GM23338 (cell line): Measurements from ENCODE around the gene CNMD. TPM values are rescaled to one million over a fixed set of nuclear protein-coding genes. Genes with fewer than 3 reads are reported as not detected.
A peak's percentile ranks its signal among the peaks of the same experiment; 100 is the strongest.

Source experiments
- ATAC-seq: fragments of 200-7000 bp; cut with Tn5 transposase; 3 replicates; pipeline ENCODE4 v1.9.1; 2020
- DNase-seq: peaks from one replicate; pipeline ENCODE4 v3.0.0-alpha.2; 2015; ENCODE audit warnings: low spot score
- H2AFZ ChIP-seq: fragments of 200-600 bp; sonication (generic); 2 replicates; pipeline ENCODE4 v1.8.0; 2016; ENCODE audit warnings: antibody characterized with exemption, mild to moderate bottlenecking, moderate library complexity
- H3F3A ChIP-seq: fragments of 200-600 bp; sonication (generic); replicated peaks from 2 replicates; pipeline ENCODE4 v1.8.0; 2017; ENCODE audit warnings: antibody characterized with exemption, mixed run types, low read depth
- H3K27ac ChIP-seq: fragments of 200-600 bp; sonication (generic); 2 replicates; pipeline ENCODE4 v1.6.1; 2016; ENCODE audit warnings: low read depth
- H3K27me3 ChIP-seq: fragments of 200-600 bp; sonication (generic); 2 replicates; pipeline ENCODE4 v1.8.0; 2016; ENCODE audit warnings: mild to moderate bottlenecking, mixed run types, moderate library complexity; ENCODE audit not compliant: insufficient read depth
- H3K36me3 ChIP-seq: fragments of 200-600 bp; sonication (generic); 2 replicates; pipeline ENCODE4 v1.8.0; 2016; ENCODE audit warnings: mild to moderate bottlenecking; ENCODE audit not compliant: insufficient read depth
- H3K4me1 ChIP-seq: fragments of 200-600 bp; sonication (generic); 2 replicates; pipeline ENCODE4 v1.8.0; 2016; ENCODE audit warnings: mild to moderate bottlenecking, moderate library complexity; ENCODE audit not compliant: insufficient read depth
- H3K4me2 ChIP-seq: fragments of 200-600 bp; sonication (generic); 2 replicates; pipeline ENCODE4 v1.7.1; 2017; ENCODE audit warnings: mixed run types
- H3K4me3 ChIP-seq: fragments of 200-600 bp; sonication (generic); 2 replicates; pipeline ENCODE4 v1.6.1; 2016; ENCODE audit warnings: mixed run types
- H3K79me2 ChIP-seq: fragments of 200-600 bp; sonication (generic); replicated peaks from 2 replicates; pipeline ENCODE4 v1.8.0; 2017; ENCODE audit warnings: mild to moderate bottlenecking; ENCODE audit not compliant: insufficient read depth
- H3K9me2 ChIP-seq: fragments of 200-600 bp; sonication (generic); 2 replicates; pipeline ENCODE4 v1.8.0; 2017; ENCODE audit not compliant: insufficient read depth
- H4K20me1 ChIP-seq: fragments of 200-600 bp; sonication (generic); replicated peaks from 2 replicates; pipeline ENCODE4 v1.8.0; 2017; ENCODE audit warnings: mild to moderate bottlenecking; ENCODE audit not compliant: insufficient read depth
- H3K27ac Mint-ChIP-seq: 2 replicates; pipeline ENCODE4 v1.8.0; 2020; ENCODE audit warnings: inconsistent platforms, mild to moderate bottlenecking, moderate library complexity, mixed read lengths
- H3K27me3 Mint-ChIP-seq: 3 replicates; pipeline ENCODE4 v1.8.0; 2022; ENCODE audit warnings: low read depth, mild to moderate bottlenecking, moderate library complexity, mixed read lengths, inconsistent platforms; ENCODE audit not compliant: insufficient read depth, poor library complexity
- H3K36me3 Mint-ChIP-seq: 3 replicates; pipeline ENCODE4 v1.8.0; 2021; ENCODE audit warnings: low read depth, mild to moderate bottlenecking, inconsistent platforms, moderate library complexity, mixed read lengths
- H3K4me1 Mint-ChIP-seq: 3 replicates; pipeline ENCODE4 v1.8.0; 2020; ENCODE audit warnings: mild to moderate bottlenecking, inconsistent platforms, mixed read lengths
- H3K4me3 Mint-ChIP-seq: 3 replicates; pipeline ENCODE4 v1.8.0; 2021; ENCODE audit warnings: moderate library complexity, mild to moderate bottlenecking, inconsistent platforms, mixed read lengths
- H3K9me3 Mint-ChIP-seq: 3 replicates; pipeline ENCODE4 v1.8.0; 2020; ENCODE audit warnings: moderate library complexity, mild to moderate bottlenecking, inconsistent platforms, mixed read lengths
- NANOG ChIP-seq: IDR thresholded peaks from 2 replicates; pipeline ENCODE4 v1.6.1; 2016; ENCODE audit warnings: antibody characterized with exemption, borderline replicate concordance
- polyA plus RNA-seq: library from polyadenylated mRNA; unstranded; fragments of >200 nt; fragmentation: Nextera tagmentation; extraction: Ambion mirVana; gene quantifications from 2 replicates; pipeline ENCODE4 v1.2.1, GENCODE V29; 2016
- total RNA-seq: library from RNA; depleted of rRNA; stranded (reverse); fragments of >200 nt; shearing (Covaris generic); gene quantifications from 2 replicates; pipeline ENCODE4 v1.2.3, GENCODE V29; 2014
- TF ChIP-seq, protein P1 (sequence below): IDR thresholded peaks from 2 replicates; pipeline ENCODE4 v1.6.1; 2016; ENCODE audit warnings: antibody characterized with exemption
- TF ChIP-seq, protein P2 (sequence below): fragments of 250-450 bp; sonication (Bioruptor Pico); IDR thresholded peaks from 2 replicates; pipeline ENCODE4 v1.5.0; 2020; ENCODE audit warnings: mild to moderate bottlenecking, moderate library complexity

The CNMD gene
- total and polyA plus RNA-seq, 2 experiments from 2014 or later: 141 to 207 TPM

DNA sequence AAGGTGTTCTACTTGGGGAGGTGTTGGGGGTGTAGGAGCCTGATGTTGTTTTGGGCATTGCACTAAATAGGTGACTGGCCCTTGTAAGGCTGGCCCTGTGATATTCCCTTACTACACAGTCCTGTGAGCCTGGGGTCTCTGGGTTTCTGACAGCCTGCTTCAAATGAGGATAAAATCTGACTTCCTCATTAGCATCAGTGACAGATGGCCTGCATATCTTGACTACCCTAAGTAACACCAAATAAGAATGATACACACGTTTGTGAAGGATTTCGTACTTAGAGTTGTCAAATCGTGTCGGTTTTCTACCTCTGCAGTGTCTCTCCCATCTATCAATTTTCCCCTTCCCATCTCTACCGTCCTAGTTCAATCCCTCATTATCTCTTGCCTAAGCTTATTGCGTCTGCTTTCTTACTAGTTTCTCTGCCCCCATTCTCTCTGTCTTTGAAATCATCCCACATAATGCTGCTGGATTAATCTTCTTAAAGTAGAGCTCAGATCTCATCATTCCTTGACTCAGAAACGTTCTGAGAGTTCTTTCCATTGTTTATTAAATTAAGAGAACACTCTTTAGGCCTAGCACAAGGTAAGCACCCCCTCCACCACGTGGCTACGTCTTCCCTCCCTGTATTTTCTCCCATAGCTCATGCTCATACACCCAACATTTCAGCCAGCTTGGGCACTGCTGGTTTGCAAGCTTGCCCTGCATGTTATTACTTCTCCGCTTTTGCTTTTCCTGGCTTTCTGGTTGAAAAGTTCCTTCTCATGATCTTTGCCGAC lies 26.2 kb upstream of the CNMD start:
- Histone ChIP-seq H3F3A (no peaks in the 10 kb centered on the region), H3K4me1 (no peaks in the 10 kb centered on the region), H3K27me3 (no peaks in the 10 kb centered on the region), H2AFZ (0 out of 2 replicates have a peak overlapping the region, but pooled peaks have one; percentile 3), H3K79me2 (no peaks in the 10 kb centered on the region), H3K27ac (no peak overlapping the region), H4K20me1 (no peaks in the 10 kb centered on the region), H3K4me3 (no peak overlapping the region), H3K9me2 (0 out of 2 replicates have a peak, but pooled peaks cover 7% of the 10 kb centered on the region), H3K4me2 (no peak overlapping the region), H3K36me3 (no peaks in the 10 kb centered on the region)
- ATAC-seq (no peak), DNase-seq (no peak)
- Mint-ChIP-seq H3K4me3 (no peak overlapping the region), H3K27me3 (no peaks in the 10 kb centered on the region), H3K27ac (no peak overlapping the region), H3K36me3 (no peaks in the 10 kb centered on the region), H3K9me3 (no peaks in the 10 kb centered on the region; the same call in 2 of the 3 replicates), H3K4me1 (no peaks in the 10 kb centered on the region)
- TF ChIP-seq NANOG: no peak
- TF ChIP-seq, protein P1, sequence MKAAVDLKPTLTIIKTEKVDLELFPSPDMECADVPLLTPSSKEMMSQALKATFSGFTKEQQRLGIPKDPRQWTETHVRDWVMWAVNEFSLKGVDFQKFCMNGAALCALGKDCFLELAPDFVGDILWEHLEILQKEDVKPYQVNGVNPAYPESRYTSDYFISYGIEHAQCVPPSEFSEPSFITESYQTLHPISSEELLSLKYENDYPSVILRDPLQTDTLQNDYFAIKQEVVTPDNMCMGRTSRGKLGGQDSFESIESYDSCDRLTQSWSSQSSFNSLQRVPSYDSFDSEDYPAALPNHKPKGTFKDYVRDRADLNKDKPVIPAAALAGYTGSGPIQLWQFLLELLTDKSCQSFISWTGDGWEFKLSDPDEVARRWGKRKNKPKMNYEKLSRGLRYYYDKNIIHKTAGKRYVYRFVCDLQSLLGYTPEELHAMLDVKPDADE: no peak

DNA sequence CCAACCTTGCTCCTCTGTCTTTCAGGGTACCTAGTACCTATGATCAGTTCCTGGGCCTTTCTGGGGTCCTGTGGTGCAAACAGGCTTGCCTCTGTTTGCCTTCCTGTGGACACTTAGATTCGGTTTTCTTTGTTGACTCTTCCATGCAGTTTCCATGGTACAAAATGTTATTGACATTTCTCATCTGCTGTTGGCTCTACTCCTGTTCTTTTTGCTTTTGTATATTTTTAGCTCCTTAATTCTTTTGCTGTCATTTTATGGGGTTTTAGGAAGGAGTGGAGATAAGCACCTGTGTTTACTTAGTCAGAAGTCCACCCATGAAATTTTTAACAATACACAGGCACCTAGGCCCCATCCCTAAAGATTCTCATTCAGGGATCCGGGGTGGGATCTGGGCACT lies 20.5 kb upstream of the CNMD start:
- H3K4me3 ChIP-seq: no peak overlapping the region
- no peak overlapping the region for H3K27ac ChIP-seq
- H3K4me1 ChIP-seq: no peaks in the 10 kb centered on the region
- H3F3A ChIP-seq: no peaks in the 10 kb centered on the region
- no peaks in the 10 kb centered on the region for H3K9me3 Mint-ChIP-seq
- no peaks in the 10 kb centered on the region for H3K36me3 ChIP-seq
- DNase-seq (no peak), ATAC-seq (no peak)
- TF ChIP-seq, protein P2, sequence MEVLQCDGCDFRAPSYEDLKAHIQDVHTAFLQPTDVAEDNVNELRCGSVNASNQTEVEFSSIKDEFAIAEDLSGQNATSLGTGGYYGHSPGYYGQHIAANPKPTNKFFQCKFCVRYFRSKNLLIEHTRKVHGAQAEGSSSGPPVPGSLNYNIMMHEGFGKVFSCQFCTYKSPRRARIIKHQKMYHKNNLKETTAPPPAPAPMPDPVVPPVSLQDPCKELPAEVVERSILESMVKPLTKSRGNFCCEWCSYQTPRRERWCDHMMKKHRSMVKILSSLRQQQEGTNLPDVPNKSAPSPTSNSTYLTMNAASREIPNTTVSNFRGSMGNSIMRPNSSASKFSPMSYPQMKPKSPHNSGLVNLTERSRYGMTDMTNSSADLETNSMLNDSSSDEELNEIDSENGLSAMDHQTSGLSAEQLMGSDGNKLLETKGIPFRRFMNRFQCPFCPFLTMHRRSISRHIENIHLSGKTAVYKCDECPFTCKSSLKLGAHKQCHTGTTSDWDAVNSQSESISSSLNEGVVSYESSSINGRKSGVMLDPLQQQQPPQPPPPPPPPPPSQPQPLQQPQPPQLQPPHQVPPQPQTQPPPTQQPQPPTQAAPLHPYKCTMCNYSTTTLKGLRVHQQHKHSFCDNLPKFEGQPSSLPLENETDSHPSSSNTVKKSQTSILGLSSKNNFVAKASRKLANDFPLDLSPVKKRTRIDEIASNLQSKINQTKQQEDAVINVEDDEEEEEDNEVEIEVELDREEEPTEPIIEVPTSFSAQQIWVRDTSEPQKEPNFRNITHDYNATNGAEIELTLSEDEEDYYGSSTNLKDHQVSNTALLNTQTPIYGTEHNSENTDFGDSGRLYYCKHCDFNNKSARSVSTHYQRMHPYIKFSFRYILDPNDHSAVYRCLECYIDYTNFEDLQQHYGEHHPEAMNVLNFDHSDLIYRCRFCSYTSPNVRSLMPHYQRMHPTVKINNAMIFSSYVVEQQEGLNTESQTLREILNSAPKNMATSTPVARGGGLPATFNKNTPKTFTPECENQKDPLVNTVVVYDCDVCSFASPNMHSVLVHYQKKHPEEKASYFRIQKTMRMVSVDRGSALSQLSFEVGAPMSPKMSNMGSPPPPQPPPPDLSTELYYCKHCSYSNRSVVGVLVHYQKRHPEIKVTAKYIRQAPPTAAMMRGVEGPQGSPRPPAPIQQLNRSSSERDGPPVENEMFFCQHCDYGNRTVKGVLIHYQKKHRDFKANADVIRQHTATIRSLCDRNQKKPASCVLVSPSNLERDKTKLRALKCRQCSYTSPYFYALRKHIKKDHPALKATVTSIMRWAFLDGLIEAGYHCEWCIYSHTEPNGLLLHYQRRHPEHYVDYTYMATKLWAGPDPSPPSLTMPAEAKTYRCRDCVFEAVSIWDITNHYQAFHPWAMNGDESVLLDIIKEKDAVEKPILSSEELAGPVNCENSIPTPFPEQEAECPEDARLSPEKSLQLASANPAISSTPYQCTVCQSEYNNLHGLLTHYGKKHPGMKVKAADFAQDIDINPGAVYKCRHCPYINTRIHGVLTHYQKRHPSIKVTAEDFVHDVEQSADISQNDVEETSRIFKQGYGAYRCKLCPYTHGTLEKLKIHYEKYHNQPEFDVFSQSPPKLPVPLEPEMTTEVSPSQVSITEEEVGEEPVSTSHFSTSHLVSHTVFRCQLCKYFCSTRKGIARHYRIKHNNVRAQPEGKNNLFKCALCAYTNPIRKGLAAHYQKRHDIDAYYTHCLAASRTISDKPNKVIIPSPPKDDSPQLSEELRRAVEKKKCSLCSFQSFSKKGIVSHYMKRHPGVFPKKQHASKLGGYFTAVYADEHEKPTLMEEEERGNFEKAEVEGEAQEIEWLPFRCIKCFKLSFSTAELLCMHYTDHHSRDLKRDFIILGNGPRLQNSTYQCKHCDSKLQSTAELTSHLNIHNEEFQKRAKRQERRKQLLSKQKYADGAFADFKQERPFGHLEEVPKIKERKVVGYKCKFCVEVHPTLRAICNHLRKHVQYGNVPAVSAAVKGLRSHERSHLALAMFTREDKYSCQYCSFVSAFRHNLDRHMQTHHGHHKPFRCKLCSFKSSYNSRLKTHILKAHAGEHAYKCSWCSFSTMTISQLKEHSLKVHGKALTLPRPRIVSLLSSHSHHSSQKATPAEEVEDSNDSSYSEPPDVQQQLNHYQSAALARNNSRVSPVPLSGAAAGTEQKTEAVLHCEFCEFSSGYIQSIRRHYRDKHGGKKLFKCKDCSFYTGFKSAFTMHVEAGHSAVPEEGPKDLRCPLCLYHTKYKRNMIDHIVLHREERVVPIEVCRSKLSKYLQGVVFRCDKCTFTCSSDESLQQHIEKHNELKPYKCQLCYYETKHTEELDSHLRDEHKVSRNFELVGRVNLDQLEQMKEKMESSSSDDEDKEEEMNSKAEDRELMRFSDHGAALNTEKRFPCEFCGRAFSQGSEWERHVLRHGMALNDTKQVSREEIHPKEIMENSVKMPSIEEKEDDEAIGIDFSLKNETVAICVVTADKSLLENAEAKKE: no peak
- no peaks in the 10 kb centered on the region for H3K36me3 Mint-ChIP-seq
- H3K4me2 ChIP-seq: no peak overlapping the region
- peak overlapping the region; percentile 30; the same call in 1 of the 2 replicates for H2AFZ ChIP-seq
- peaks cover 2% of the 10 kb centered on the region for H3K27me3 Mint-ChIP-seq
- no peak overlapping the region for H3K4me3 Mint-ChIP-seq
- no peak overlapping the region for H3K27ac Mint-ChIP-seq
- no peaks in the 10 kb centered on the region; the same call in 2 of the 3 replicates for H3K4me1 Mint-ChIP-seq
- H4K20me1 ChIP-seq: no peaks in the 10 kb centered on the region
- H3K79me2 ChIP-seq: no peaks in the 10 kb centered on the region
- 0 out of 2 replicates have a peak, but pooled peaks cover 8% of the 10 kb centered on the region for H3K9me2 ChIP-seq
- no peaks in the 10 kb centered on the region for H3K27me3 ChIP-seq
